CD8-positive, alpha-beta memory T cell (primary cell): ENCODE measurements around the gene DEPDC4. TPM values are rescaled to one million over a fixed set of nuclear protein-coding genes. Genes with fewer than 3 reads are reported as not detected.

Experiments
- CTCF ChIA-PET: fragments of 350-600 bp; sonication (Branson Sonifier 250); formaldehyde crosslinking; loops from one replicate; lab custom pipeline; 2021; ENCODE audit warnings: antibody characterized with exemption; lab: Charles Lee
- POLR2A ChIA-PET: fragments of 350-600 bp; sonication (Branson Sonifier 250); formaldehyde crosslinking; loops from one replicate; lab custom pipeline; 2021; ENCODE audit warnings: antibody characterized with exemption; lab: Charles Lee
- DNase-seq, 5 donors: peaks; one replicate each; pipeline versions ENCODE4 v3.0.0 to v3.0.0-alpha.2; 2020 to 2022; ENCODE audit warnings: mixed read lengths in 1 of 5
- H3K27ac ChIP-seq: one replicate; pipeline ENCODE4 v1.7.0; 2013; ENCODE audit warnings: low read depth, mild to moderate bottlenecking, low read length, moderate library complexity
- H3K27me3 ChIP-seq: 2 replicates; pipeline ENCODE4 v1.7.0; 2013; ENCODE audit warnings: low read length, mild to moderate bottlenecking; ENCODE audit not compliant: insufficient read depth, poor library complexity, severe bottlenecking
- H3K36me3 ChIP-seq: 2 replicates; pipeline ENCODE4 v1.7.0; 2013; ENCODE audit warnings: mild to moderate bottlenecking, low read length, moderate library complexity; ENCODE audit not compliant: insufficient read depth
- H3K4me1 ChIP-seq: 2 replicates; pipeline ENCODE4 v1.7.0; 2013; ENCODE audit warnings: mild to moderate bottlenecking, low read length, moderate library complexity; ENCODE audit not compliant: insufficient read depth
- H3K4me3 ChIP-seq: 2 replicates; pipeline ENCODE4 v1.7.0; 2013; ENCODE audit warnings: mild to moderate bottlenecking, low read length
- H3K9me3 ChIP-seq: 2 replicates; pipeline ENCODE4 v1.7.0; 2013; ENCODE audit warnings: mild to moderate bottlenecking, low read length
- H3K27ac Mint-ChIP-seq, 8 donors: one replicate each; pipeline ENCODE4 v1.8.0; 2020 to 2021; ENCODE audit warnings: mixed read lengths in 8 of 8, mild to moderate bottlenecking in 6 of 8, inconsistent platforms in 3 of 8, moderate library complexity in 3 of 8
- H3K27me3 Mint-ChIP-seq, 2 donors: one replicate each; pipeline ENCODE4 v1.8.0; 2020 to 2021; ENCODE audit warnings: mixed read lengths in 2 of 2, mild to moderate bottlenecking in 1 of 2, moderate library complexity in 1 of 2
- H3K36me3 Mint-ChIP-seq, 3 donors: one replicate each; pipeline ENCODE4 v1.8.0; 2020 to 2021; ENCODE audit warnings: mixed read lengths in 3 of 3, inconsistent platforms in 1 of 3, mild to moderate bottlenecking in 1 of 3
- H3K4me1 Mint-ChIP-seq, 3 donors: one replicate each; pipeline ENCODE4 v1.8.0; 2020 to 2021; ENCODE audit warnings: mixed read lengths in 3 of 3, inconsistent platforms in 1 of 3, mild to moderate bottlenecking in 1 of 3
- H3K4me3 Mint-ChIP-seq, 7 donors: one replicate each; pipeline ENCODE4 v1.8.0; 2020 to 2021; ENCODE audit warnings: mixed read lengths in 7 of 7, mild to moderate bottlenecking in 6 of 7, moderate library complexity in 4 of 7, inconsistent platforms in 2 of 7
- H3K9me3 Mint-ChIP-seq, 5 donors: one replicate each; pipeline ENCODE4 v1.8.0; 2020 to 2022; ENCODE audit warnings: mixed read lengths in 5 of 5, mild to moderate bottlenecking in 3 of 5, moderate library complexity in 2 of 5, inconsistent platforms in 1 of 5
- polyA plus RNA-seq: library from polyadenylated mRNA; unstranded; fragments of 300-500 nt; fragmentation: Illumina TruSeq; gene quantifications from one replicate; pipeline ENCODE4 v1.2.3, GENCODE V29; 2021
- total RNA-seq, 2 experiments: library from RNA; stranded (reverse); gene quantifications; one replicate each; pipeline ENCODE4 v1.2.3, GENCODE V29; 2021

Gene DEPDC4
- total and polyA plus RNA-seq, 3 experiments from 2014 or later: 1.2 to 1.4 TPM; not detected in 1

GRCh38 chr12:100207311-100207710 is 59.6 kb downstream of the DEPDC4 start:
- H3K4me1 Mint-ChIP-seq: peaks cover 16 to 20% (median 19%) of the 10 kb centered on the region in 3 donors
- H3K27ac Mint-ChIP-seq: no peak overlapping the region
- Histone ChIP-seq H3K27ac (no peak overlapping the region), H3K9me3 (no peaks in the 10 kb centered on the region), H3K27me3 (no peaks in the 10 kb centered on the region), H3K4me1 (peaks cover 10% of the 10 kb centered on the region), H3K4me3 (no peak overlapping the region), H3K36me3 (peaks cover 36% of the 10 kb centered on the region)
- DNase-seq: no peak
- H3K36me3 Mint-ChIP-seq: peaks cover 8 to 61% (median 12%) of the 10 kb centered on the region in 3 donors
- no peaks in the 10 kb centered on the region for H3K9me3 Mint-ChIP-seq
- no peak overlapping the region for H3K4me3 Mint-ChIP-seq
- ChIA-PET CTCF (no interaction called here), POLR2A (interaction anchor here (0.6 kb wide), 1 partner anchor 602 kb away, joined by 4 read pairs; no protein-coding TSS in a partner anchor)
- H3K27me3 Mint-ChIP-seq: no peaks in the 10 kb centered on the region

GRCh38 chr12:100201604-100202423 is 65.1 kb downstream of the DEPDC4 start:
- H3K4me3 Mint-ChIP-seq: peak overlapping the region; percentile 93 to 100 (median 99)
- H3K4me3 ChIP-seq: peak overlapping the region; percentile 91
- H3K27me3 ChIP-seq: no peaks in the 10 kb centered on the region
- ChIA-PET POLR2A (interaction anchor here (0.6 to 3.8 kb wide), 2 partner anchors 45 to 65 kb away, joined by 9 to 23 read pairs; partner anchors contain the start of genes DEPDC4 and SCYL2), CTCF (interaction anchor here (1.0 to 2.2 kb wide), 4 partner anchors 14 to 47 kb away, joined by 4 to 11 read pairs (median 4); no protein-coding TSS in a partner anchor)
- H3K27ac ChIP-seq: peak overlapping the region; percentile 96
- H3K36me3 Mint-ChIP-seq: peaks cover 0 to 26% (median 2%) of the 10 kb centered on the region in 3 donors
- H3K4me1 ChIP-seq: peaks cover 31% of the 10 kb centered on the region
- H3K36me3 ChIP-seq: peaks cover 4% of the 10 kb centered on the region
- no peaks in the 10 kb centered on the region for H3K9me3 ChIP-seq
- peaks cover 38 to 63% (median 53%) of the 10 kb centered on the region in 3 donors for H3K4me1 Mint-ChIP-seq
- no peaks in the 10 kb centered on the region for H3K27me3 Mint-ChIP-seq
- DNase-seq: no peak
- H3K9me3 Mint-ChIP-seq: no peaks in the 10 kb centered on the region
- H3K27ac Mint-ChIP-seq: peak overlapping the region; percentile 89 to 100 (median 100)

GRCh38 chr12:100200463-100201181 is 66.3 kb downstream of the DEPDC4 start, which contains the start of gene ACTR6:
Gene ACTR6, plus strand, starts transcription at chr12:100200815. Its CDS starts 37 bp downstream, at chr12:100200852.
- peak within 1 kb of the TSS; percentile 91 for H3K4me3 ChIP-seq
- peaks cover 0 to 18% (median 2%) of the 10 kb centered on the region in 3 donors for H3K36me3 Mint-ChIP-seq
- H3K4me1 Mint-ChIP-seq: peaks cover 38 to 64% (median 53%) of the 10 kb centered on the region in 3 donors
- peak within 1 kb of the TSS; percentile 93 to 100 (median 99) for H3K4me3 Mint-ChIP-seq
- H3K9me3 ChIP-seq: no peaks in the 10 kb centered on the region
- H3K27me3 Mint-ChIP-seq: no peaks in the 10 kb centered on the region
- H3K27ac Mint-ChIP-seq: peak within 1 kb of the TSS; percentile 89 to 100 (median 100)
- peak within 1 kb of the TSS; percentile 96 for H3K27ac ChIP-seq
- no peaks in the 10 kb centered on the region for H3K27me3 ChIP-seq
- CTCF ChIA-PET: interaction anchor here (1.3 to 2.2 kb wide), 4 partner anchors 38 to 66 kb away, joined by 3 to 11 read pairs (median 6); partner anchors contain the start of genes DEPDC4 and SCYL2
- H3K9me3 Mint-ChIP-seq: no peaks in the 10 kb centered on the region
- H3K36me3 ChIP-seq: no peaks in the 10 kb centered on the region
- H3K4me1 ChIP-seq: peaks cover 31% of the 10 kb centered on the region
- DNase-seq: peak; percentile 96 to 99 (median 97)
- POLR2A ChIA-PET: interaction anchor here (1.0 to 3.8 kb wide), 2 partner anchors 67 to 1677 kb away, joined by 3 to 23 read pairs; partner anchors contain the start of genes DEPDC4, DRAM1 and SCYL2

GRCh38 chr12:100199347-100200149 is 67.3 kb downstream of the DEPDC4 start:
- peaks cover 31% of the 10 kb centered on the region for H3K4me1 ChIP-seq
- H3K9me3 ChIP-seq: no peaks in the 10 kb centered on the region
- ChIA-PET CTCF (interaction anchor here (1.7 to 2.2 kb wide), 2 partner anchors 45 to 67 kb away, joined by 8 to 11 read pairs; partner anchors contain the start of genes DEPDC4 and SCYL2), POLR2A (interaction anchor here (3.8 kb wide), 1 partner anchor 68 kb away, joined by 23 read pairs; the partner anchor contains the start of genes DEPDC4 and SCYL2)
- peak overlapping the region; percentile 96 for H3K27ac ChIP-seq
- Mint-ChIP-seq H3K4me1 (peaks cover 38 to 64% (median 50%) of the 10 kb centered on the region in 3 donors), H3K27ac (peak overlapping the region; percentile 89 to 100 (median 100)), H3K9me3 (no peaks in the 10 kb centered on the region), H3K27me3 (no peaks in the 10 kb centered on the region), H3K36me3 (peaks cover under 1 to 28% (median 8%) of the 10 kb centered on the region in 3 donors), H3K4me3 (peak overlapping the region; percentile 93 to 100 (median 99))
- DNase-seq: peak; percentile 74 to 88 (median 76)
- no peaks in the 10 kb centered on the region for H3K36me3 ChIP-seq
- peak overlapping the region; percentile 91 for H3K4me3 ChIP-seq
- H3K27me3 ChIP-seq: no peaks in the 10 kb centered on the region

GRCh38 chr12:100199023-100199346 is 67.9 kb downstream of the DEPDC4 start:
- no peaks in the 10 kb centered on the region for H3K9me3 ChIP-seq
- ChIA-PET CTCF (no interaction called here), POLR2A (no interaction called here)
- Mint-ChIP-seq H3K4me1 (peaks cover 35 to 60% (median 47%) of the 10 kb centered on the region in 3 donors), H3K27me3 (no peaks in the 10 kb centered on the region), H3K4me3 (peak overlapping the region; percentile 93 to 100 (median 99)), H3K36me3 (peaks cover 4 to 33% (median 10%) of the 10 kb centered on the region in 3 donors), H3K27ac (peak overlapping the region; percentile 66 to 95 (median 87)), H3K9me3 (no peaks in the 10 kb centered on the region)
- H3K27me3 ChIP-seq: no peaks in the 10 kb centered on the region
- H3K4me3 ChIP-seq: peak overlapping the region; percentile 91
- peak overlapping the region; percentile 96 for H3K27ac ChIP-seq
- no peak for DNase-seq
- H3K36me3 ChIP-seq: no peaks in the 10 kb centered on the region
- H3K4me1 ChIP-seq: peaks cover 31% of the 10 kb centered on the region

GRCh38 chr12:100197486-100197885 is 69.4 kb downstream of the DEPDC4 start:
- Mint-ChIP-seq H3K36me3 (peaks cover 4 to 42% (median 10%) of the 10 kb centered on the region in 3 donors), H3K4me1 (peaks cover 27 to 46% (median 35%) of the 10 kb centered on the region in 3 donors), H3K27me3 (no peaks in the 10 kb centered on the region), H3K9me3 (no peaks in the 10 kb centered on the region), H3K27ac (no peak overlapping the region), H3K4me3 (peak overlapping the region in 5 of 7 donors; percentile 12 to 44 (median 27))
- H3K27ac ChIP-seq: no peak overlapping the region
- no peak overlapping the region for H3K4me3 ChIP-seq
- ChIA-PET POLR2A (no interaction called here), CTCF (no interaction called here)
- H3K36me3 ChIP-seq: no peaks in the 10 kb centered on the region
- no peaks in the 10 kb centered on the region for H3K27me3 ChIP-seq
- peaks cover 23% of the 10 kb centered on the region for H3K4me1 ChIP-seq
- no peaks in the 10 kb centered on the region for H3K9me3 ChIP-seq
- no peak for DNase-seq

GRCh38 chr12:100193085-100193484 is 73.8 kb downstream of the DEPDC4 start:
- no peaks in the 10 kb centered on the region for H3K36me3 ChIP-seq
- POLR2A ChIA-PET: interaction anchor here (0.6 kb wide), 1 partner anchor 26 kb away, joined by 7 read pairs; no protein-coding TSS in a partner anchor
- no peaks in the 10 kb centered on the region for H3K27me3 Mint-ChIP-seq
- H3K9me3 Mint-ChIP-seq: no peaks in the 10 kb centered on the region
- H3K27ac ChIP-seq: no peak overlapping the region
- H3K4me1 Mint-ChIP-seq: peaks cover 5 to 17% (median 6%) of the 10 kb centered on the region in 3 donors
- H3K4me3 ChIP-seq: no peak overlapping the region
- CTCF ChIA-PET: interaction anchor here (1.3 to 1.7 kb wide), 2 partner anchors 36 to 38 kb away, joined by 4 to 5 read pairs; no protein-coding TSS in a partner anchor
- H3K9me3 ChIP-seq: no peaks in the 10 kb centered on the region
- no peaks in the 10 kb centered on the region for H3K27me3 ChIP-seq
- H3K36me3 Mint-ChIP-seq: peaks cover 7 to 71% (median 13%) of the 10 kb centered on the region in 3 donors
- H3K27ac Mint-ChIP-seq: no peak overlapping the region
- H3K4me3 Mint-ChIP-seq: peak overlapping the region in 1 of 7 donors; percentile 38
- no peaks in the 10 kb centered on the region for H3K4me1 ChIP-seq
- no peak for DNase-seq
